ENCODE data around the gene CD27.
"Not testable (repeated sequence)": the region's sequence is repeated elsewhere in the genome, so short reads cannot be mapped to it uniquely, and the experiment has no call there.

The CD27 gene

GRCh38 chr12:6444704-6445688 lies at the start of gene CD27:
TSS of gene CD27 (plus strand) at chr12:6444955. CDS start at chr12:6445096, 141 bp downstream.
- peak; percentile 45 for DNase-seq

- no peak for DNase-seq
Measured at GRCh38 chr12:6396031-6396430, 48.7 kb upstream of the CD27 start.

DNA sequence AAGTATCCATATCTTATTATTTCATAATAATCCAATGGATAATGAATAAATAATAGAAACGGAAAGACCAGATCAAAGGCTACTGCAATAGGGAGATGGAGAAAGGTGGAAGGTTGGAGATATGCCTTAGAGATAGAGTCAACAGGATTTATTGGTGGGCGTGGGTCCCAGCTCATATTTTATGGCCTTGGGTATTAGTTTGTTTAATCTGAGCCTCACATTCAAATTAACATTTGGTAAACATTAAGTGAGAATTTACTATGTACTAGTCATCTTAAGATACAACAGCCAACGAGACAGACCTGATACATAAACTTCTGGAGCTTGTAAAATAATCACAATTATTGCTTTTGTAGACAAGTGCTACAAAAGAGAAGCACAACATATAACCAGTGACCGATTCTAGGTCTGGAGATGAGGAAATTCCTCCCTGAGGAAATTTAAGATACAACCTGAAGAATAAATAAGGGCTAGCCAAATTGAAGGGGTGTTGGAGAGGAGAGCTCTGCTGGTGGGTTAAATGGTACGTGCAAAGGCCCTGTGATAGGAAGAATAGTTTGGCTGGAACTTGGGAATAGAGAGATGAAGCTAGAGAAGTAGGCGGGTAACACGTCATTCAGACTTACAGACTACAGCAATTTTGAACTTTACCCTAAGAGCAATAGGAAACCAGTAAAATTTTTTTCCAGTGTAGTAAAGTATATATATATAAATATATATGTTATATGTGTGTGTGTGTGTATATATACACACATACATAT lies 44.7 kb upstream of the CD27 start:
- DNase-seq: no peak

- no peak for DNase-seq
Measured at GRCh38 chr12:6404390-6404789, 40.4 kb upstream of the CD27 start.

GRCh38 chr12:6405963-6406362 lies 38.8 kb upstream of the CD27 start:
- no peak for DNase-seq

GRCh38 chr12:6407236-6407954 lies 37.4 kb upstream of the CD27 start:
- DNase-seq: no peak

- DNase-seq: no peak
Measured at GRCh38 chr12:6416596-6416995, 28.2 kb upstream of the CD27 start.

GRCh38 chr12:6418796-6419195 lies 26.0 kb upstream of the CD27 start:
- no peak for DNase-seq

DNA sequence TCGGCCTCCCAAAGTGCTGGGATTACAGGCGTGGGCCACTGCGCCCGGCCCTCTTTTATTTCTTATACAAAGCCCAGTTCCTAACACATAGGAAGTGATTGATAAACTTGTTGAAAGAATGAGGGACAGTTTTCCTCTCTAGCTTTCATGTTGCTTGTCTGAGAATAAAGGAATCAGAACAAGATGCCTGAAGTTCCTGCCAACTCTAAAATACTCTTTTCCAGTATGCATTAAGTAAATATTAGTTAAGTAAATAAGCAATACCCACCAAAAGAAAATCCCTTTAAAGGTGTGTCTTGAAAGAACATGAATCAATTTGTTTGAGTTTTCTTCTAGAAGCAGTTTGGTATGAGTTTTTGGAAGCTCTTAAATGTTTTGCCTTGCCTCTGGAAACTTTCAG lies 24.4 kb upstream of the CD27 start:
- no peak for DNase-seq

GRCh38 chr12:6423267-6424007 lies 21.3 kb upstream of the CD27 start:
- DNase-seq: peak; percentile 83

DNA sequence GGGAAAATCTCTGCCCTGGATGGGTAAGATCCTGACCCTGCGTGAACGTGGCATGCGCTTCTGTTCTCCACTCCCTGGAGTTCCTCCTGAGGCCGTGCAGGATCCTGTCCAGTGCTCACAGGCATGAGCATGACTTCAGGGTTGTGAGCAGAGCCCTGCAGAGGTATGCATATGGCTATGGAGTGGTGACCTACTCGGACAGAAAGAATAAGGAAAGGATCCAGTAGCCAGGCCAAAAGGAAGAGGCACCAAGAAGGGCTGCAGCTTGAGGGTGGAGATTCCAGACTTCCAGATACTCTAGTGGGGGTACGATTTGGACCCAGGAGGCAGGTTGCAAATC lies 20.8 kb upstream of the CD27 start:
- no peak for DNase-seq

DNA sequence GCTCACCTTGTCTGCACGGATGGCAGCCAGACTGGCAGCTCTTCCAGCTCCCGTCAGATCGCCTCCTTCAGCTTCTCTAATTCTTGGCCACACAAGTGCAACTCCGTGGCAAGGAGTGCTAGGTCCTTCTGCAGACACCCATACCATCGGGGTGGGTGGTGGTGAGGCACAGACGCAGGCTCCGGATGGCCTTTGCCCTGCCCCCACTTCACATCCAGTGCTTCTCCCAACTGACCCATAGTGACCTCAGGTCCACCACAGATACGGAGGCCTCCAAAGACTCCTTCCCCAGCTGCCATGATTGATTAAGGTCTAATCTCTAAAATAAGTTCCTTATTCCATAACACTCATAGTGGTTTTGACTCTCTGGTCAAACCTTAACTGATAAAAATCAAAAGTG lies 19.9 kb upstream of the CD27 start:
- no peak for DNase-seq

GRCh38 chr12:6425590-6426531 lies 18.9 kb upstream of the CD27 start:
- peak; percentile 55 for DNase-seq

DNA sequence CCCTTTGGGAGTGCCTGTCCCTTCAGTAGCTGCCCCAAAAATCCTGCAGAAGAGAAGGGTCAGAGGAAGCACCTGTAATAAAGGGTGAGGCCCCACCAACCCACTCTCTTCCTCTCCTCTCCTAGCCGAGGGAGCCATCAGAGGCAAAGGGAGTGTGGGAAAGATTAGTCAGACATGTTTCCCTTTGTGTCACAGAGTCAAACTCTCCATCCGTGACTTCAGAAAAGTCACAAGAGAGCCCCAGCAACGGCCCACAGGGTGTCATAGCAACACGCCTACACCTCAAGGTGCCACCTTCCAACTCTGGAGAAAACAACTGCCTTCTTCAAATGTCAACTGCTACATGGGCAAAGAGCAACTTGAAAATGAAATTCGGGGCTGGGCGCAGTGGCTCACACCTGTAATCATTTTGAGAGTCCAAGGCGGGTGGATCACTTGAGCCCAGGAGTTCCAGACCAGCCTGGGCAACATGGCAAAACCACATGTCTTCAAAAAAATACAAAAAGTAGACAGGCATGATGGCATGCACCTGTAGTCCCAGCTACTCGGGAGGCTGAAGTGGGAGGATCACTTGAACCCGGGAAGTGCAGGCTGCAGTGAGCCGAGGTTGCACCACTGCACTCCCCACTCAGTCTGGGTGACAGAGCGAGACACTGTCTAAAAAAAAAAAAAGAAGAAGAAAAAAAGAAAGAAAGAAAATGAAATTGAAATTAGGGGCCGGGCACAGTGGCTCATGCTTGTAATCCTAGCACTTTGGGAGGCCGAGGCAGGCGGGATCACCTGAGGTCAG lies 17.7 kb upstream of the CD27 start:
- peak; percentile 96 for DNase-seq

DNA sequence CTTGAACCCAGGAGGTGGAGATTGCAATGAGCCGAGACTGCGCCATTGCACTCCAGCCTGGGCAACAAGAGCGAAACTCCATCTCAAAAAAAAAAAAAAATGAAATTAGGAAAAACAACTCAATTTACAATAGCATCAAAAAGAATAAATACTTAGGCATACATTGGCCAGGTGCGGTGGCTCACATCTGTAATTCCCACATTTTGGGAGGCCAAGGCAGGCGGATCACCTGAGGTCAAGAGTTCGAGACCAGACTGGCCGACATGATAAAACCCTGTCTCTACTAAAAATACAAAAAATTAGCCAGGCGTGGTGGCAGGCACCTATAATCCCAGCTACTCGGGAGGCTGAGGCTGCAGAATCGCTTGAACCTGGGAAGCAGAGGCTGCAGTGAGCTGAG lies 17.0 kb upstream of the CD27 start:
- not testable (repeated sequence) for DNase-seq

DNA sequence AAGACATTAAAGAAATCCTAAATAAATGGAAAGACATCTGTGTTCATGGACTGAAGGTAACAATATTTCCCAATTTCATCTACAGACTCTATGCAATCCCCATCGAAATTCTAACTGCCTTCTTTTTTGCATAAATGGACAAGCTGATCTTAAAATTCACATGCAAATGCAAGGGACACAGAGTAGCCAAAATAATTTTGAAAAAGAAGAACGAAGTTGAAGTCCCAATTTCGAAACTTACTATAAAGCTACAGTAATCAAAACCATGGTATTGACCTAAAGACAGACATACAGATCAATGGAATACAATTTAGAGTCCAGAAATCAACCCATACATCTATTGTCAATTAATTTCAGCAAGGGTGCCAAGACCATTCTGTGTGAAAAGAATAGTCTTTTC lies 16.4 kb upstream of the CD27 start:
- DNase-seq: no peak

DNA sequence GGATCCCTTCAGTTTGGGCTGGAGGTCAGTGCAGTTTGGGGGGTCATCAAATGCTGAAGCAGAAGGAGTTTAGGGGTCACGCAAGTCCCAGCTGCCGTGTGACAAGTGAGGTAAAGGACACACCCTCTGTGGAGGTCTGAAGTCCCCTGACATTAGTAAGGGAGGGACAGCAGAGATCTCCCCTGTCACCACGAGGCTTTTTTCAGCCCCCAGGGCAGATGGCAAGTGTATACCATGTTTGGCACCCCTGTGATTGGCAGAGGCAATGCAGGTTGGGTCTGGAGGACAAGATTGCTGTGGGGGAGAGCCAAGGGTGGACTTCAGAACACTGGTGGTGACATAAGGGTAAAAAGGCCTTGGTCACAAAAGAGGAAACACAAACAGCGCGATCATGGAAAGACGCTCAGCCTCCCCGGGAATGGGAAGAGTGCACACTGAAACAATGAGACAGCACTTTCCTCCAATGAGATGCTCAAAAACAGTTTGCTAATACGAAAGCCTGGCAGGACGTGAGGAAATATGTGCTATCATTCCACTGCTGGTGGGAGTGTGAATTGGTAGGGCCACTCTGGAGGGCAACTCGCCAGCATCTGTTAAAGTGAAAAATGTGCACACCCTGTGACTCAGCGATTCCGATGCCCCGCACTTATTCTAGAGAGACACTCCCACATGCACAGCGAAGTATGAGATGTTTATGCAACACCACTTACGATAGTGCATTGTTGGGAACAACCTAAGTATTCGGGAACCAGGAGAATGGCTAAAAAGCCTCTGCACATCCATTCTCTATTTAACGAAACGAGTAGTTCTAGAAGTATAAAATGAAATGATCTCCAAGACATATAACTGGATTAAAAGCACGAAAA lies 14.4 kb upstream of the CD27 start:
- DNase-seq: peak; percentile 84

- no peak for DNase-seq
Measured at GRCh38 chr12:6432991-6433390, 11.8 kb upstream of the CD27 start.

Measured in stimulated activated CD4-positive, alpha-beta T cell treated with anti-CD3 and anti-CD28 coated beads, Interleukin-15, amount 100 ng/mL, for 24 hours (primary cell).